HepG2 (cell line): ENCODE measurements around the gene INF2. TPM values are rescaled to one million over a fixed set of nuclear protein-coding genes. Genes with fewer than 3 reads are reported as not detected.
A peak's percentile ranks its signal among the peaks of the same experiment; 100 is the strongest.

ENCODE experiments used
- ATF7-NPFF ChIP-seq: sonication (generic); formaldehyde crosslinking; IDR thresholded peaks from 2 replicates; pipeline ENCODE4 v1.8.1; 2023; ENCODE audit warnings: mild to moderate bottlenecking, low read depth, missing genetic modification reagents, moderate library complexity
- KDM3A ChIP-seq: IDR thresholded peaks from 2 replicates; pipeline ENCODE4 v1.6.1; 2018; ENCODE audit warnings: low read depth, missing compliant biosample characterization
- MIXL1 ChIP-seq: IDR thresholded peaks from 2 replicates; pipeline ENCODE4 v1.6.1; 2016
- NBN ChIP-seq: fragments of 450-650 bp; conservative IDR thresholded peaks from 2 replicates; pipeline ENCODE4 v1.6.1; 2017
- SALL1 ChIP-seq: sonication (generic); formaldehyde crosslinking; IDR thresholded peaks from 2 replicates; pipeline ENCODE4 v1.8.0; 2022; ENCODE audit warnings: mild to moderate bottlenecking, missing genetic modification reagents
- SSRP1 ChIP-seq: IDR thresholded peaks from 2 replicates; pipeline ENCODE4 v1.6.1; 2016; ENCODE audit warnings: control low read depth
- ZMYM3 ChIP-seq: sonication (generic); formaldehyde crosslinking; IDR thresholded peaks from 2 replicates; pipeline ENCODE4 v1.5.1; 2020; ENCODE audit warnings: mild to moderate bottlenecking, missing genetic modification reagents
- ZNF230 ChIP-seq: sonication (generic); formaldehyde crosslinking; IDR thresholded peaks from 2 replicates; pipeline ENCODE4 v1.4.0; 2020; ENCODE audit warnings: mild to moderate bottlenecking, missing genetic modification reagents
- ZNF44 ChIP-seq: sonication (generic); formaldehyde crosslinking; IDR thresholded peaks from 2 replicates; pipeline ENCODE4 v1.5.1; 2020; ENCODE audit warnings: mild to moderate bottlenecking, missing genetic modification reagents
- ZNF598 ChIP-seq: sonication (generic); formaldehyde crosslinking; IDR thresholded peaks from 2 replicates; pipeline ENCODE4 v1.5.1; 2020; ENCODE audit warnings: mild to moderate bottlenecking, missing genetic modification reagents, borderline replicate concordance
- ZNF749 ChIP-seq: sonication (generic); formaldehyde crosslinking; IDR thresholded peaks from 2 replicates; pipeline ENCODE4 v1.8.0; 2022; ENCODE audit warnings: mild to moderate bottlenecking, missing genetic modification reagents, moderate library complexity, borderline replicate concordance
- polyA plus RNA-seq, 8 experiments: library from polyadenylated mRNA; depleted of rRNA in 3 of 8; stranded (reverse) in 7 of 8; unstranded in 1 of 8; fragments of >200 nt; fragmentation: Illumina TruSeq in 4 of 8; extraction: Trizol in 4 of 8; gene quantifications; 2 replicates each; pipeline versions ENCODE4 v1.2.1 to v1.2.3, GENCODE V29; 2011 to 2016; ENCODE audit warnings: low read depth in 4 of 8, missing spikeins in 1 of 8, mixed read lengths in 1 of 8; ENCODE audit not compliant: insufficient read depth in 1 of 8
- total RNA-seq, 5 experiments: library from RNA; depleted of rRNA; stranded (reverse); fragments of >200 nt; fragmentation: Illumina TruSeq; extraction: Trizol; gene quantifications; 2 replicates each; pipeline ENCODE4 v1.2.3, GENCODE V29; 2016; ENCODE audit warnings: low read depth in 1 of 5
- TF ChIP-seq, protein P1 (sequence below): sonication (generic); formaldehyde crosslinking; IDR thresholded peaks from 2 replicates; pipeline ENCODE4 v1.4.0; 2020; ENCODE audit warnings: low read depth, missing genetic modification reagents
- TF ChIP-seq, protein P2 (sequence below): IDR thresholded peaks from 2 replicates; pipeline ENCODE4 v1.6.1; 2016; ENCODE audit warnings: missing compliant biosample characterization, missing genetic modification reagents, borderline replicate concordance
- TF ChIP-seq, protein P3 (sequence below): IDR thresholded peaks from 2 replicates; pipeline ENCODE4 v1.6.1; 2018; ENCODE audit warnings: missing genetic modification reagents
- TF ChIP-seq, protein P4 (sequence below): sonication (generic); formaldehyde crosslinking; IDR thresholded peaks from 2 replicates; pipeline ENCODE4 v1.5.0; 2020; ENCODE audit warnings: missing genetic modification reagents
- TF ChIP-seq, protein P5 (sequence below): sonication (generic); formaldehyde crosslinking; IDR thresholded peaks from 2 replicates; pipeline ENCODE4 v1.5.1; 2020; ENCODE audit warnings: mild to moderate bottlenecking, missing genetic modification reagents
- TF ChIP-seq, protein P6 (sequence below): IDR thresholded peaks from 2 replicates; pipeline ENCODE4 v1.6.1; 2016; ENCODE audit warnings: missing compliant biosample characterization, missing genetic modification reagents, borderline replicate concordance

INF2 gene
- total and polyA plus RNA-seq, 2 of the 13 experiments (the other 11 are each of a cell fraction or from before 2014, with no cell fraction given) = 16.4 to 26.4 TPM

DNA sequence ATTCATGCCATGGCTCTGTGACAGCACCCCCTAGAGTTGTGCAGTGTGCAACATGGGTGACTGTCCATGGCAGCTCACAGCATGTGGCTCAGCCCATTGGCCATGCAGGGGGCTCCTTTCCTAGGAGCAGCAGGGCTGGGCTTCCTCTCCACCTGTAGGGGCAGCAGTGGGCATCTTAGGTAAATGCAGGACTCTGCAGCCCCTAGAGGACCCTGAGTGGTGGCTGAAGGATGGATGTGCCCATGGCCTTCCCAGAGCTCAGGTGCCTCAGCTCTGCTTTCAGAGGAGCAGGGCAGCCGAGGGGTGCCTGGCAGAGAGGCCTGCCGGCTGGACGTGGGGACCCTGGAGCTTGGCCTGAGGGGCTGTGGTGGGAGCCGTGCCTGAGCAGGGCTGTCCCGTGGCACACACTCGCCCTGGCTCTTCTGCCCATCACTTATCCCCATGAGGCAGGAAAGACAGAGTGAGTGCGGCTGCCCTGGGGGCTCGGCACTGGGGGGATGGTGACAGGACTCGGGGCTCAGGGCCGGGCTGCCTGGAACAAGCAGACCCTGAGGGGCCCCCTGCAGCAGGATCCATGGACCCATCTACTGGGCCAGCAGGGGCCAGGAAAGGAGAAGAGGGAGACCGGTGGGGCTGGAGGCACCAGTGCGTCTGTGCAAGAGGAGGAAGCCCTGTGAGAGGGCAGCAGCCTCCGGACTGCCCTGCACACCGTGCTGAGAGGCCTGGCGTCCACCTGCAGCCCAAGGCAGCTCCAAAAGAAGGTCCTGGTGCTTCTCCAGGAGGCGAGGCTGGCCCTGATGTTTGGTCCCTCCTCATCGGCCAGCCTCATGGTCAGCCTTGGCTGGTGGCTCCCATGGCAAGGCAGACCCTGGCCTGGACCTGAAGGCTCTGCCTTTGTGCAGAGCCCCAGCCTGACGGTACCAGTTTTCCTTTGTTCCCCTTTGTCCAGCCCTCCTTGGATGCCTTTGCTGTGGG is 42.2 kb downstream of the INF2 start (continued):
- no peak for TF ChIP-seq KDM3A (CRISPR knock-in tag)
- TF ChIP-seq, protein P1, sequence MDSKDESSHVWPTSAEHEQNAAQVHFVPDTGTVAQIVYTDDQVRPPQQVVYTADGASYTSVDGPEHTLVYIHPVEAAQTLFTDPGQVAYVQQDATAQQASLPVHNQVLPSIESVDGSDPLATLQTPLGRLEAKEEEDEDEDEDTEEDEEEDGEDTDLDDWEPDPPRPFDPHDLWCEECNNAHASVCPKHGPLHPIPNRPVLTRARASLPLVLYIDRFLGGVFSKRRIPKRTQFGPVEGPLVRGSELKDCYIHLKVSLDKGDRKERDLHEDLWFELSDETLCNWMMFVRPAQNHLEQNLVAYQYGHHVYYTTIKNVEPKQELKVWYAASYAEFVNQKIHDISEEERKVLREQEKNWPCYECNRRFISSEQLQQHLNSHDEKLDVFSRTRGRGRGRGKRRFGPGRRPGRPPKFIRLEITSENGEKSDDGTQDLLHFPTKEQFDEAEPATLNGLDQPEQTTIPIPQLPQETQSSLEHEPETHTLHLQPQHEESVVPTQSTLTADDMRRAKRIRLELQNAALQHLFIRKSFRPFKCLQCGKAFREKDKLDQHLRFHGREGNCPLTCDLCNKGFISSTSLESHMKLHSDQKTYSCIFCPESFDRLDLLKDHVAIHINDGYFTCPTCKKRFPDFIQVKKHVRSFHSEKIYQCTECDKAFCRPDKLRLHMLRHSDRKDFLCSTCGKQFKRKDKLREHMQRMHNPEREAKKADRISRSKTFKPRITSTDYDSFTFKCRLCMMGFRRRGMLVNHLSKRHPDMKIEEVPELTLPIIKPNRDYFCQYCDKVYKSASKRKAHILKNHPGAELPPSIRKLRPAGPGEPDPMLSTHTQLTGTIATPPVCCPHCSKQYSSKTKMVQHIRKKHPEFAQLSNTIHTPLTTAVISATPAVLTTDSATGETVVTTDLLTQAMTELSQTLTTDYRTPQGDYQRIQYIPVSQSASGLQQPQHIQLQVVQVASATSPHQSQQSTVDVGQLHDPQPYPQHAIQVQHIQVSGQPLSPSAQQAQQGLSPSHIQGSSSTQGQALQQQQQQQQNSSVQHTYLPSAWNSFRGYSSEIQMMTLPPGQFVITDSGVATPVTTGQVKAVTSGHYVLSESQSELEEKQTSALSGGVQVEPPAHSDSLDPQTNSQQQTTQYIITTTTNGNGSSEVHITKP = peak; percentile 82
- no peak for TF ChIP-seq ZNF44
- TF ChIP-seq, protein P2, sequence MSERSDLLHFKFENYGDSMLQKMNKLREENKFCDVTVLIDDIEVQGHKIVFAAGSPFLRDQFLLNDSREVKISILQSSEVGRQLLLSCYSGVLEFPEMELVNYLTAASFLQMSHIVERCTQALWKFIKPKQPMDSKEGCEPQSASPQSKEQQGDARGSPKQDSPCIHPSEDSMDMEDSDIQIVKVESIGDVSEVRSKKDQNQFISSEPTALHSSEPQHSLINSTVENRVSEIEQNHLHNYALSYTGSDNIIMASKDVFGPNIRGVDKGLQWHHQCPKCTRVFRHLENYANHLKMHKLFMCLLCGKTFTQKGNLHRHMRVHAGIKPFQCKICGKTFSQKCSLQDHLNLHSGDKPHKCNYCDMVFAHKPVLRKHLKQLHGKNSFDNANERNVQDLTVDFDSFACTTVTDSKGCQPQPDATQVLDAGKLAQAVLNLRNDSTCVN (CRISPR knock-in tag) = 0 out of 2 replicates have a peak, but pooled peaks have one; percentile 20
- peak; percentile 61; the same call in 1 of the 2 replicates for TF ChIP-seq SALL1 (CRISPR knock-in tag)
- no peak for TF ChIP-seq ZNF230 (CRISPR knock-in tag)
- TF ChIP-seq, protein P3, sequence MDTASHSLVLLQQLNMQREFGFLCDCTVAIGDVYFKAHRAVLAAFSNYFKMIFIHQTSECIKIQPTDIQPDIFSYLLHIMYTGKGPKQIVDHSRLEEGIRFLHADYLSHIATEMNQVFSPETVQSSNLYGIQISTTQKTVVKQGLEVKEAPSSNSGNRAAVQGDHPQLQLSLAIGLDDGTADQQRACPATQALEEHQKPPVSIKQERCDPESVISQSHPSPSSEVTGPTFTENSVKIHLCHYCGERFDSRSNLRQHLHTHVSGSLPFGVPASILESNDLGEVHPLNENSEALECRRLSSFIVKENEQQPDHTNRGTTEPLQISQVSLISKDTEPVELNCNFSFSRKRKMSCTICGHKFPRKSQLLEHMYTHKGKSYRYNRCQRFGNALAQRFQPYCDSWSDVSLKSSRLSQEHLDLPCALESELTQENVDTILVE (CRISPR knock-in tag) = no peak
- TF ChIP-seq, protein P4, sequence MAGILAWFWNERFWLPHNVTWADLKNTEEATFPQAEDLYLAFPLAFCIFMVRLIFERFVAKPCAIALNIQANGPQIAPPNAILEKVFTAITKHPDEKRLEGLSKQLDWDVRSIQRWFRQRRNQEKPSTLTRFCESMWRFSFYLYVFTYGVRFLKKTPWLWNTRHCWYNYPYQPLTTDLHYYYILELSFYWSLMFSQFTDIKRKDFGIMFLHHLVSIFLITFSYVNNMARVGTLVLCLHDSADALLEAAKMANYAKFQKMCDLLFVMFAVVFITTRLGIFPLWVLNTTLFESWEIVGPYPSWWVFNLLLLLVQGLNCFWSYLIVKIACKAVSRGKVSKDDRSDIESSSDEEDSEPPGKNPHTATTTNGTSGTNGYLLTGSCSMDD (CRISPR knock-in tag) = no peak
- TF ChIP-seq ZNF598 = no peak
- peak; percentile 93 for TF ChIP-seq ZMYM3 (CRISPR knock-in tag)
- TF ChIP-seq MIXL1 (CRISPR knock-in tag) = no peak
- TF ChIP-seq ATF7-NPFF (CRISPR knock-in tag) = no peak
- TF ChIP-seq, protein P5, sequence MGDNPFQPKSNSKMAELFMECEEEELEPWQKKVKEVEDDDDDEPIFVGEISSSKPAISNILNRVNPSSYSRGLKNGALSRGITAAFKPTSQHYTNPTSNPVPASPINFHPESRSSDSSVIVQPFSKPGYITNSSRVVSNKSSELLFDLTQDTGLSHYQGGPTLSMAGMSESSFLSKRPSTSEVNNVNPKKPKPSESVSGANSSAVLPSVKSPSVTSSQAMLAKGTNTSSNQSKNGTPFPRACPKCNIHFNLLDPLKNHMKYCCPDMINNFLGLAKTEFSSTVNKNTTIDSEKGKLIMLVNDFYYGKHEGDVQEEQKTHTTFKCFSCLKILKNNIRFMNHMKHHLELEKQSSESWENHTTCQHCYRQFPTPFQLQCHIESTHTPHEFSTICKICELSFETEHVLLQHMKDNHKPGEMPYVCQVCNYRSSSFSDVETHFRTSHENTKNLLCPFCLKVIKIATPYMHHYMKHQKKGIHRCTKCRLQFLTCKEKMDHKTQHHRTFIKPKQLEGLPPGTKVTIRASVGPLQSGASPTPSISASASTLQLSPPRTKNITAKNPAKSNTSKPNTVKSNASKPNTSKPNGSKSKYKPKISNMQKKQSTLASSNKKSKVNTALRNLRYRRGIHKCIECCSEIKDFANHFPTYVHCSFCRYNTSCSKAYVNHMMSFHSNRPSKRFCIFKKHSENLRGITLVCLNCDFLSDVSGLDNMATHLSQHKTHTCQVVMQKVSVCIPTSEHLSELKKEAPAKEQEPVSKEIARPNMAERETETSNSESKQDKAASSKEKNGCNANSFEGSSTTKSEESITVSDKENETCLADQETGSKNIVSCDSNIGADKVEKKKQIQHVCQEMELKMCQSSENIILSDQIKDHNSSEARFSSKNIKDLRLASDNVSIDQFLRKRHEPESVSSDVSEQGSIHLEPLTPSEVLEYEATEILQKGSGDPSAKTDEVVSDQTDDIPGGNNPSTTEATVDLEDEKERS (CRISPR knock-in tag) = no peak
- TF ChIP-seq SSRP1 = no peak
- TF ChIP-seq, protein P6, sequence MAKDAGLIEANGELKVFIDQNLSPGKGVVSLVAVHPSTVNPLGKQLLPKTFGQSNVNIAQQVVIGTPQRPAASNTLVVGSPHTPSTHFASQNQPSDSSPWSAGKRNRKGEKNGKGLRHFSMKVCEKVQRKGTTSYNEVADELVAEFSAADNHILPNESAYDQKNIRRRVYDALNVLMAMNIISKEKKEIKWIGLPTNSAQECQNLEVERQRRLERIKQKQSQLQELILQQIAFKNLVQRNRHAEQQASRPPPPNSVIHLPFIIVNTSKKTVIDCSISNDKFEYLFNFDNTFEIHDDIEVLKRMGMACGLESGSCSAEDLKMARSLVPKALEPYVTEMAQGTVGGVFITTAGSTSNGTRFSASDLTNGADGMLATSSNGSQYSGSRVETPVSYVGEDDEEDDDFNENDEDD (CRISPR knock-in tag) = no peak
- no peak for TF ChIP-seq ZNF749
- TF ChIP-seq NBN = no peak
